Tibial nerve (tissue), 4 donors: ENCODE results near the gene DCLK2.

ENCODE experiments used
- EP300 ChIP-seq, 2 donors: sonication (generic); formaldehyde crosslinking; IDR thresholded peaks; one replicate each; pipeline ENCODE4 v1.6.1; 2017; ENCODE audit warnings: antibody characterized with exemption in 2 of 2, mild to moderate bottlenecking in 1 of 2
- POLR2A ChIP-seq, 2 donors: fragments of 450-650 bp; IDR thresholded peaks; one replicate each; pipeline ENCODE4 v1.6.1; 2017; ENCODE audit warnings: antibody characterized with exemption in 2 of 2, mild to moderate bottlenecking in 2 of 2, moderate library complexity in 2 of 2
- TF ChIP-seq, protein P1 (sequence below), 5 experiments: fragments of 200-600 bp in 3 of 5; fragments of 450-650 bp in 2 of 5; sonication (generic) in 3 of 5; IDR thresholded peaks; one replicate each; pipeline ENCODE4 v1.5.1; 2016 to 2019; ENCODE audit warnings: antibody characterized with exemption in 5 of 5, mild to moderate bottlenecking in 3 of 5, moderate library complexity in 2 of 5

DNA sequence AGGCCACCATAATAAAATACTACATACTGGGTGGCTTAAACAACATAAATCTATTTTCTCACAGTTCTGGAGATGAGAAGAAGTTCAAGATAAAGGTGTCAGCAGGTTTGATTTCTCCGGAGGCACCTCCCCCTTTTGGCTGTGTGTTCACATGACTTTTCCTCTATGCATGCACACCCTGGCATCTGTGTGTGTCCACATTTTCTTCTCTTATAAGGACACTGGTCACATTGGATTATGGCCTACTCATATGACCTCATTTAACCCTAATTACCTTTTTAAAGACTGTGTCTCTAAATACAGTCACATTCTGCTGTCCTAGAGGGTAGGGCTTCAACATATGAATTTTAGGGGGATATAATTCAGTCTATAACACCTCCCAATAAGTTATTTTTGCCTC lies 79.8 kb downstream of the DCLK2 start:
- TF ChIP-seq, protein P1, sequence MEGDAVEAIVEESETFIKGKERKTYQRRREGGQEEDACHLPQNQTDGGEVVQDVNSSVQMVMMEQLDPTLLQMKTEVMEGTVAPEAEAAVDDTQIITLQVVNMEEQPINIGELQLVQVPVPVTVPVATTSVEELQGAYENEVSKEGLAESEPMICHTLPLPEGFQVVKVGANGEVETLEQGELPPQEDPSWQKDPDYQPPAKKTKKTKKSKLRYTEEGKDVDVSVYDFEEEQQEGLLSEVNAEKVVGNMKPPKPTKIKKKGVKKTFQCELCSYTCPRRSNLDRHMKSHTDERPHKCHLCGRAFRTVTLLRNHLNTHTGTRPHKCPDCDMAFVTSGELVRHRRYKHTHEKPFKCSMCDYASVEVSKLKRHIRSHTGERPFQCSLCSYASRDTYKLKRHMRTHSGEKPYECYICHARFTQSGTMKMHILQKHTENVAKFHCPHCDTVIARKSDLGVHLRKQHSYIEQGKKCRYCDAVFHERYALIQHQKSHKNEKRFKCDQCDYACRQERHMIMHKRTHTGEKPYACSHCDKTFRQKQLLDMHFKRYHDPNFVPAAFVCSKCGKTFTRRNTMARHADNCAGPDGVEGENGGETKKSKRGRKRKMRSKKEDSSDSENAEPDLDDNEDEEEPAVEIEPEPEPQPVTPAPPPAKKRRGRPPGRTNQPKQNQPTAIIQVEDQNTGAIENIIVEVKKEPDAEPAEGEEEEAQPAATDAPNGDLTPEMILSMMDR (IDR thresholded peaks at IDR 0.05) = no peak
- no peak for TF ChIP-seq POLR2A (IDR thresholded peaks at IDR 0.05)
- no peak for TF ChIP-seq EP300 (IDR thresholded peaks at IDR 0.05)
